Right renal cortex interstitium (tissue), 3 donors: ENCODE data around the gene ACOT4. TPM values are rescaled to one million over a fixed set of nuclear protein-coding genes. Genes with fewer than 3 reads are reported as not detected.
"Not testable (repeated sequence)": the region's sequence is repeated elsewhere in the genome, so short reads cannot be mapped to it uniquely, and the experiment has no call there.

Experiments used
- DNase-seq, 3 donors: peaks; one replicate each; pipeline ENCODE4 v3.0.0-alpha.2; 2013; ENCODE audit warnings: low read depth in 3 of 3, low spot score in 2 of 3
- polyA plus RNA-seq, 3 donors: library from polyadenylated mRNA; unstranded; fragments of 120-200 nt; gene quantifications; one replicate each; pipeline ENCODE4 v1.2.1, GENCODE V29; 2013; ENCODE audit not compliant: insufficient read length in 3 of 3

Gene ACOT4
- polyA plus RNA-seq, 3 donors, result 2.9 to 4.6 (median 3.8) TPM

DNA sequence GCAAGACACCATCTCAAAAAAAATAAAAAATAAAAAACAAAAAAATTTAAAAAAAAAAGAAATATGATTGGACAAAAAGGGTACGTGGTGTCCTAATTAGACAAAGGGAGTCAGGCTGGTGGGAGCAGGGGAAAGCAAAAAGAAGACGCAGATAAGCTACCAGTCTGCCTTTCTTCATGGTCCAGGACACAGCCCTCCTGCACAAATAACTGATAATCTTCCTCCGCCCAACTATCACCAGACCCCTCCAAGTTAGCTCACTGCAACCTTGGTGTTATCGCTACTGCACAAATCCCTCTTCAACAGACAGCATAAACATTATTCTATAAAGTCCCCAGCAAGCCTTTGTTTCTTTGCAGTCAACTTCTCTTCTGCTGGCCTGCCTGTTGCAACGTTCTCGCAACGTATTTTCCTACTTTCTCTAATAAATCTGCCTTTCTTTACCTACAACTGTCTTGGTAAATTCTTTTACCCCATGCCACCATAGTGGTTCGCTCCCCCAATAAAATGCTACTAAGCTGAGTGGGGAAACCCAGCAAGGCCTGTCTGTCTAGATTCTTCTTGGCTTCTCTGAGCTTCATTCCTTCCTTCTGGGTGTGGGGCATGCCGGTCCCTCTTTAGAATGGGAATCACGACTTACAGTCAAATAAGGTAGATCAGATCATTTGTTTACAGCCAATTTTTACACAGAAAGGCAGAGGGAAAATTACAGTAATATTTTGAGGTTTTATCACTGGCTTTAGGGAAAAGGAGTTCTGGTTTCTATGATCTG lies 38.5 kb downstream of the ACOT4 start:
- DNase-seq, result no peak

DNA sequence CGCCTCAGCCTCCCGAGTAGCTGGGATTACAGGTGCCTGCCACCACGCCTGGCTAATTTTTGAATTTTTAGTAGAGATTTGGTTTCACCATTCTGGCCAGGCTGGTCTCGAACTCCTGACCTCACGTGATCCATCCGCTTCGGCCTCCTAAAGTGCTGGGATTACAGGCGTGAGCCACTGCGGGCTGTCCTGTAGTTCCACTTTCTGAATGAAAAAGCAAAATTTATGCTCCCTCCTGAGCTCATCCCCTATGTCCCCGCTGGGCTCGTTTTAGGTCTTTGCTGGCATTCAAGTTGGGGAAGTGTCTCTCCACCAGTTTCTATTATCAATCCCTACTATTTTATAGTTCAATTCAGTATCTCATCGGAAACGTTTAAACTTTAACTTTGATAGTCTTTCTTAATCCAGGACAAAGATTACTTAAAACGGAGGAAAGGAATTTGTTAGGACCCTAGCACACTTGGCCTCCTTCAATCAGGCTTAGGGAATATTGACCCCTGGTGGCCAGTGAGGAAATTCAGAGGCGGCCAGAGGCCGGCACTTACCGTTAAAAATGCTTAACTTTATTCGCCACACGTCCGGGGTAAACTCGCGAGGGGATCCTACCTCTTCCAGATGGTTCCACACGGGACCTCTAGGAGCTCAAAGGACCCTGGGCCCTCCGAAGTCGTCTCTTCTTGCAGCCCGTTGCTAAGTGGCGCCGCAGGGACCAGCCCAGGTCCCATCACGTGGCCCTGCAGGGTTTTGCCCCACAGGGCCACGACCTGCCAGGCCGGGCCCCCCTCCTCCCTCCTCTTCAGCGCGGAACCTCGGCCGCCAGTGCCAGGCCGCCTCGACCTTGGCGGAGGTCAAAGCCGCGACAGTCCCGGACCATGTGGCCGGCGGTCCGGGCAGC lies 41.7 kb downstream of the ACOT4 start:
- peak; percentile 54 to 66 (median 59) for DNase-seq

DNA sequence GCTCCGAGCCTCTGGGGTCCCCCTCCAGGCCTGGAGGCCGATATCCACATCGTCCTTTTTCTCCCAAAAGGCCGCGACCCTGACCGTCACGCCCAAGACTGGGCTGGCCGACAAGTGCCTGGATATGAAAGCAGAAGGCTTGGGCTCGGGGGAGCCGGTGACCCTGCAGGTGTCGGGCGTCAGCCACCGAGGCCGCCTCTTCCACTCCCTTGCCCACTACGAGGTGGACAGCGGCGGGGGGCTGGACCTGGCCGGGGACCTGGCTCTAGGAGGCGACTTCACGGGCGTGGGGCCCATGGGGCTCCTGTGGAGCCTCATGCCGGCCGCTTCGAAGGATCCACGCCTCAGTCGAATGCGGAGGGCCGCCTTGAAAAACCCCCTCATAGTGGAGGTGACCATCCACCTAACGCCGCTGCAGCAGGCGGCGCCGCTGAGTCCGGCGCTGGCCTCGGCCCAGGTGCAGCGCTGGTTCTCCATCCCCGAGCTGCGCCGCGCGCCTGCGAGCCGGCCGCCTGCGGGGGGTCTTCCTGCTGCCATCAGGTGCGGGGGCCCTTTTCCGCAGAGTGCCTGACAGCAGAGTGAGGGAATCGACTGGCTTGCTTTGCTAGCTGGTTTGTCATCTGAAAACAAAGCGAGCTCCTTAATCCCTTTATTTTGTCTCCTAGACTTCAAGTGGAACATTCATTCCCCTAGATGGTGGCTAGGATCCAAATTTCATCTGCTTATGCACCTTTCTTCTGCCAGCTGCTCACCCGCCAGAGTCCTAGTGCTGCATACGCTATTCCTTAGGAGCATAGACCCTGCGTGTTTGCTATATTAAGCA lies 42.5 kb downstream of the ACOT4 start:
- no peak for DNase-seq

DNA sequence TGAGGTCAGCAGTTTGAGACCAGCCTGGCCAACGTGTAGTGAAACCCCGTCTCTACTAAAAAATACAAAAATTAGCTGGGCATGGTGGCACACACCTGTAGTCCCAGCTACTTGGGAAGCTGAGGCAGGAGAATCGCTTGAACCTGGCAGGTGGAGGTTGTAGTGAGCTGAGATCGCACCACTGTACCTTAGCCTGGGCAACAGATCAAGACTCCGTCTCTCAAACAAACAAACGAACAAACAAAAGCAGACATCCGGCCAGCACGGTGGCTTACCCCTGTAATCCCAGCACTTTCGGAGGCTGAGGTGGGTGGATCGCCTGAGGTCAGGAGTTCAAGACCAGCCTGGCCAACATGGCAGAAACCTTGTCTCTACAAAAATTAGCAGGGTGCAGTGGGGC lies 44.7 kb downstream of the ACOT4 start:
- DNase-seq, result not testable (repeated sequence)

DNA sequence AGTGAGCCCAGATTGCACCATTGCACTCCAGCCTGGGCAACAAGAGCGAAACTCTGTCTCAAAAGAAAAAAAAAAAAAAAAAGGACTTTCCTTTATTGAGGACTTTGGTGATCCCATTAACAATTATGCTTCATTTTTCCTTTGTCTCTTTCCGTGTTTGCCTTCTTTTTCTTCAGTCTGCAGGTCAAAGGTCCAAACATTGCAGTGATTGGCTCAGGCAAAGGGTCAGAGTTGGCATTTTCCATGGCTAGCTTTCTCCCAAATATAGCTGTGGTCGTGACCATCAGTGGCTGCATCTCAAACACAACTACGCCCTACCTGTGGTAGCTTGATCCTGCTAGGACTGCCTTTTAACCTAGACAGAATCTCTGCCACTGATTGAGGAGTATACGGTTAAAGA lies 46.2 kb downstream of the ACOT4 start:
- DNase-seq, result no peak

DNA sequence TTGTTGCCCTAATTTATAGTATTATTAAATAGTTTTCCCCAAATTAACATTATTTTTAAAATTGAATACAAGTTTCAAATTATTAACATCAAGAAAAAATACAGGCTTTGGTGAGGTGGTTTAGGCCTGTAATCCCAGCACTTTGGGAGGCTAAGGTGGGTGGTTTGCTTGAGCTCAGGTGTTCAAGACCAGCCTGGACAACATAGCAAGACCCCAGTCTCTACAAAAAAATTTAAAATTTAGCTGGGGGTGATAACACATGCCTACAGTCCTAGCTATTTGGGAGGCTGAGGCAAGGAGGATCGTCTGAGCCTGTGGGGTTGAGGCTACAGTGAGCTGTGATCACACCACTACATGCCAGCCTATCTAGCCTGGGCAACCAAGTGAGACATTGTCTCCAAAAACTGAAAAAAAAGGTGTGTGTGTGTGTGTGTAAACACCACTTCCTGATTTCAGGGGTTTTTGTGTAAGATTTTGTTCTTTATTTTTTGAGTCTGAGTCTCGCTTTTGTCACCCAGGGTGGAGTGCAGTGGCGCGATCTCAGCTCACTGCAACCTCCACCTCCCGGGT lies 49.2 kb downstream of the ACOT4 start:
- no peak for DNase-seq

DNA sequence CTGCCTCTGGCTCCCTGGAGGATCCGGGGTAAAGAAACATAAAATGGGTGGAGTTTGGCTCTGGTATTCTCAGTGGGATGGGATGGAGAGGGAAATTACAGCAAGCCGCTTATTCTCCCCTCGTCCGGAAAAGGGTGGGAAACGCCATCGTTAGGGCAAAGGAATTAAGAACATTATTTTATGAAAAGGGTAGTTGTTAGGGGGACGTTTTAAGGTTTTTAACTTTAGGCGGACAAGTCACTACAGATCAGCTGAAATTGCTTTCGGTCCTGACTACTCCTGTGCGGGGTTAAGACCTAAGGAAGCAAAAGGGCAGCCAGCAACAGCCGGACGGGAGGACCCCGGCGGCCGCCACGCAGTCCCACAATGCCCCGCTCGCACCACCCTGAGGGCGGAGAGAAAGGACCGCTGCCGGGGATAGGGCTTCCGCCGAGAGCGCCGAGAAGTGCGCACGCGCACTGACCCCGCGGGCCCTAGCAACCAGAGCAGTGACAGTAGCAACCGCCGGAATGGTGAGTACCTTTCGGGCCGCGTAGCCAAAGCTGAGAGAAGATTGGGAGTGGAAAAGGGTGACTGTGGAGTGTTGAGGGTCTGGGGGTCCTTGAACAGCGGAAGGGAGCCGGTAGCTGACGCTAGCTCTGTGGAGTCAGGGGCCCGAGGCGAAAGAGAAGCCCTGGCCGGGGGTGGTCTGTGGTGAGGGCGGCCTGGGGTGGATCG lies 53.0 kb downstream of the ACOT4 start, which contains the start of gene DNAL1:
DNAL1 (plus strand) TSS at position 456 of the 717 bp plus-strand sequence; CDS start at position 510, 54 bp downstream.
- DNase-seq, result peak; percentile 76 to 84 (median 78)

DNA sequence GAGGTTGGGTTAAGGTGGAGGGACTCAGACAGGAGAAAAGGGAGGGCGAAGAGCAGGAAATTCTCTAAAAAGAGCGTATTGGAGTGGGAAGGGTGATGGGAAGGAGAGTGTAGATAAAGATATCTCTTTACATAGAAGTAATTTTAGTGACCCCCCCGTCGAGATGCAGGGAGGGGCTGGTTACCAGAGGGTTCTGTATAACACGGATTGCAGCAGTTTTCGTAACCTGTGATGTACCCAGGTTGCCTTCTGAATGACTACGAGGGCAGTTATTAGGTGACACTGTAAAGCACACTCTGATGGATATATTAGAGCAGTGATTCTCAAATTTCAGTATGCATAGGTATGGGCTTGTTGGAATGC lies 53.6 kb downstream of the ACOT4 start:
- DNase-seq, result no peak

Other genes with a start within 250 kb of the ACOT4 start
- 10 to 100 TPM; 85.0 to 86.4 (median 85.3) TPM for gene NUMB, start 133.3 kb upstream of the ACOT4 start, polyA plus RNA-seq
- gene RIOX1, start 100.9 kb upstream of the ACOT4 start, polyA plus RNA-seq, result 10 to 100 TPM in 2 of 3 donors, 1 to 10 TPM in 1; 10.0 to 11.4 (median 10.5) TPM
- 10 to 100 TPM in 2 of 3 donors, 1 to 10 TPM in 1; 7.3 to 16.0 (median 12.3) TPM for gene ACOT1, start 54.7 kb upstream of the ACOT4 start, polyA plus RNA-seq
- gene HEATR4, start 32.9 kb upstream of the ACOT4 start, polyA plus RNA-seq, result 1 to 10 TPM; 1.6 to 1.7 (median 1.6) TPM
- gene ACOT2, start 22.7 kb upstream of the ACOT4 start, polyA plus RNA-seq, result 10 to 100 TPM; 53.3 to 78.2 (median 68.5) TPM
- under 1 TPM in 1 of 3 donors, not detected in 2; 0.19 TPM for gene ACOT6, start 20.6 kb downstream of the ACOT4 start, polyA plus RNA-seq
- 10 to 100 TPM; 17.9 to 22.5 (median 21.6) TPM for gene DNAL1, start 53.1 kb downstream of the ACOT4 start, polyA plus RNA-seq
- 10 to 100 TPM; 94.3 to 97.5 (median 97.2) TPM for gene PNMA1, start 122.5 kb downstream of the ACOT4 start, polyA plus RNA-seq